ENCODE results near the gene SPRED1. TPM values are rescaled to one million over a fixed set of nuclear protein-coding genes. Genes with fewer than 3 reads are reported as not detected.

SPRED1 gene
- total and polyA plus RNA-seq, 2 of the 13 experiments (the other 11 are each of a cell fraction or from before 2014, with no cell fraction given), result 3.8 to 9.6 TPM

- no peaks in the 10 kb centered on the region for H3K36me3 ChIP-seq (replicated peaks in 1 of 2; ENCODE audit: control insufficient read depth in 1 of 2, insufficient read depth in 2 of 2, low read length in 2 of 2)
- DNase-seq (ENCODE audit: low spot score) (no peak), ATAC-seq (no peak), FAIRE-seq (no peak)
- H2AFZ ChIP-seq (ENCODE audit: low read length), result no peak overlapping the region
- intact Hi-C loops (cut with micrococcal nuclease; ENCODE audit: unreplicated experiment) (no loop called here), in situ Hi-C loops (cut with HindIII; ENCODE audit: extremely low pct_ligation_motif_present, low pct_unique_long_range_greater_than_20kb) (no loop called here)
- H3K27me3 ChIP-seq (ENCODE audit: control insufficient read depth in 1 of 2, insufficient read depth in 2 of 2, low read length in 2 of 2), result peaks cover 0 to 4% of the 10 kb centered on the region in 2 experiments; a peak in 1 of 5 replicates
- BruUV-seq (replicated peaks), result no TSS peak
- no peaks in the 10 kb centered on the region for H4K20me1 ChIP-seq (ENCODE audit: insufficient read depth, low read length)
- POLR2A ChIA-PET, result interaction anchor here (4.0 kb wide), 1 partner anchor 36 kb away, joined by 20 read pairs; the partner anchor contains the start of gene SPRED1
- no peak overlapping the region for H3K9ac ChIP-seq (ENCODE audit: insufficient read depth, low read depth, low read length)
- H3K4me1 ChIP-seq (ENCODE audit: insufficient read depth, low read length), result peaks cover 30% of the 10 kb centered on the region
- H3K27ac ChIP-seq (ENCODE audit: extremely low read length, insufficient read depth, low read length), result no peak overlapping the region
- H3K9me3 ChIP-seq (ENCODE audit: low read length), result no peaks in the 10 kb centered on the region
- no peaks in the 10 kb centered on the region for H3K79me2 ChIP-seq (ENCODE audit: insufficient read depth, low read length)
- 0% methylated on average over 1 of the region's 1 CpG for WGBS (ENCODE audit: low lambda C conversion rate)
- no peak overlapping the region for H3K4me2 ChIP-seq (ENCODE audit: low read depth, low read length)
- no peak overlapping the region for H3K4me3 ChIP-seq (replicated peaks in 1 of 3; ENCODE audit: insufficient read depth in 1 of 3, low read depth in 2 of 3, low read length in 3 of 3)
- no peak for TF ChIP-seq ZNF232 (CRISPR knock-in tag; IDR thresholded peaks at IDR 0.05; ENCODE audit: borderline replicate concordance)
- TF ChIP-seq ZNF251 (CRISPR knock-in tag; IDR thresholded peaks at IDR 0.05), result no peak
- no peak for TF ChIP-seq CEBPG (CRISPR knock-in tag; IDR thresholded peaks at IDR 0.05)
- no peak for TF ChIP-seq RFXAP (CRISPR knock-in tag; IDR thresholded peaks at IDR 0.05; ENCODE audit: borderline replicate concordance)
- no peak for TF ChIP-seq ATF7 (IDR thresholded peaks at IDR 0.05)
- TF ChIP-seq ATF7 (CRISPR knock-in tag; IDR thresholded peaks at IDR 0.05), result no peak
- TF ChIP-seq SAP130 (CRISPR knock-in tag; IDR thresholded peaks at IDR 0.05; ENCODE audit: low read depth), result no peak
- TF ChIP-seq, protein P1, sequence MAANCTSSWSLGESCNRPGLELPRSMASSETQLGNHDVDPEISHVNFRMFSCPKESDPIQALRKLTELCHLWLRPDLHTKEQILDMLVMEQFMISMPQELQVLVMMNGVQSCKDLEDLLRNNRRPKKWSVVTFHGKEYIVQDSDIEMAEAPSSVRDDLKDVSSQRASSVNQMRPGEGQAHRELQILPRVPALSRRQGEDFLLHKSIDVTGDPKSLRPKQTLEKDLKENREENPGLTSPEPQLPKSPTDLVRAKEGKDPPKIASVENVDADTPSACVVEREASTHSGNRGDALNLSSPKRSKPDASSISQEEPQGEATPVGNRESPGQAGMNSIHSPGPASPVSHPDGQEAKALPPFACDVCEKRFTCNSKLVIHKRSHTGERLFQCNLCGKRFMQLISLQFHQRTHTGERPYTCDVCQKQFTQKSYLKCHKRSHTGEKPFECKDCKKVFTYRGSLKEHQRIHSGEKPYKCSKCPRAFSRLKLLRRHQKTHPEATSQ (CRISPR knock-in tag; IDR thresholded peaks at IDR 0.05; ENCODE audit: borderline replicate concordance), result no peak
- no peak for TF ChIP-seq CHD4 (IDR thresholded peaks at IDR 0.05; ENCODE audit: borderline replicate concordance, low read length)
- TF ChIP-seq ESRRA (CRISPR knock-in tag; IDR thresholded peaks at IDR 0.05; ENCODE audit: low read depth), result no peak
- TF ChIP-seq, protein P2, sequence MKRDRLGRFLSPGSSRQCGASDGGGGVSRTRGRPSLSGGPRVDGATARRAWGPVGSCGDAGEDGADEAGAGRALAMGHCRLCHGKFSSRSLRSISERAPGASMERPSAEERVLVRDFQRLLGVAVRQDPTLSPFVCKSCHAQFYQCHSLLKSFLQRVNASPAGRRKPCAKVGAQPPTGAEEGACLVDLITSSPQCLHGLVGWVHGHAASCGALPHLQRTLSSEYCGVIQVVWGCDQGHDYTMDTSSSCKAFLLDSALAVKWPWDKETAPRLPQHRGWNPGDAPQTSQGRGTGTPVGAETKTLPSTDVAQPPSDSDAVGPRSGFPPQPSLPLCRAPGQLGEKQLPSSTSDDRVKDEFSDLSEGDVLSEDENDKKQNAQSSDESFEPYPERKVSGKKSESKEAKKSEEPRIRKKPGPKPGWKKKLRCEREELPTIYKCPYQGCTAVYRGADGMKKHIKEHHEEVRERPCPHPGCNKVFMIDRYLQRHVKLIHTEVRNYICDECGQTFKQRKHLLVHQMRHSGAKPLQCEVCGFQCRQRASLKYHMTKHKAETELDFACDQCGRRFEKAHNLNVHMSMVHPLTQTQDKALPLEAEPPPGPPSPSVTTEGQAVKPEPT (CRISPR knock-in tag; IDR thresholded peaks at IDR 0.05; ENCODE audit: low read depth), result no peak
- TF ChIP-seq ISL2 (CRISPR knock-in tag; IDR thresholded peaks at IDR 0.05), result no peak
- CTCF ChIA-PET (ENCODE audit: low intra/inter-chr PET ratio, low total read pairs), result no interaction called here
These were observed 36.9 kb upstream of the SPRED1 start for GRCh38 chr15:38215707-38216106.

Data from HepG2 (cell line).